ENCODE results near the gene IGSF9.

DNA sequence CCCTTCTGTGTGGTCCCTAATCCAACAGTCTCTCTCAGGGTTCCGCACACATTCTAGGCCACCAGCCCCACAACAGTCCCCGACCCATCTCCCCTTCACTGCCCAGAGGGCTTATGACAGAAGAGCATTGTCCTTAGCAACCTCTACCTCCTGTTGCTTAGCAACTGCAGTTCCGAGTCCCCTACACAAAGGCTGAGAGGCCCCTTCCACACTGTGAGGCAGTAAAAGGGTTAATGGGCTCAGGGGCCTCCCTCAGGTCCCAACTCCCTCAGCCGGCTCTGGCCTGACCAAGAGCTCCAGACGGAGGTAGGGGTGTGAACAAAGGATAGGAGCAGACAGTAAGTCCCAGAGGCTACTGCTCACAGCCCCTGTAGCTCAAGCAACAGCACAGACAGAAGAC lies 4.3 kb downstream of the IGSF9 start:
- TF ChIP-seq, protein P1, sequence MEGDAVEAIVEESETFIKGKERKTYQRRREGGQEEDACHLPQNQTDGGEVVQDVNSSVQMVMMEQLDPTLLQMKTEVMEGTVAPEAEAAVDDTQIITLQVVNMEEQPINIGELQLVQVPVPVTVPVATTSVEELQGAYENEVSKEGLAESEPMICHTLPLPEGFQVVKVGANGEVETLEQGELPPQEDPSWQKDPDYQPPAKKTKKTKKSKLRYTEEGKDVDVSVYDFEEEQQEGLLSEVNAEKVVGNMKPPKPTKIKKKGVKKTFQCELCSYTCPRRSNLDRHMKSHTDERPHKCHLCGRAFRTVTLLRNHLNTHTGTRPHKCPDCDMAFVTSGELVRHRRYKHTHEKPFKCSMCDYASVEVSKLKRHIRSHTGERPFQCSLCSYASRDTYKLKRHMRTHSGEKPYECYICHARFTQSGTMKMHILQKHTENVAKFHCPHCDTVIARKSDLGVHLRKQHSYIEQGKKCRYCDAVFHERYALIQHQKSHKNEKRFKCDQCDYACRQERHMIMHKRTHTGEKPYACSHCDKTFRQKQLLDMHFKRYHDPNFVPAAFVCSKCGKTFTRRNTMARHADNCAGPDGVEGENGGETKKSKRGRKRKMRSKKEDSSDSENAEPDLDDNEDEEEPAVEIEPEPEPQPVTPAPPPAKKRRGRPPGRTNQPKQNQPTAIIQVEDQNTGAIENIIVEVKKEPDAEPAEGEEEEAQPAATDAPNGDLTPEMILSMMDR (conservative IDR thresholded peaks at IDR 0.05 in 1 of 2, IDR thresholded peaks at IDR 0.05 in 1 of 2; ENCODE audit: extremely low read depth in 1 of 2, insufficient read depth in 1 of 2, low read depth in 1 of 2, low read length in 2 of 2) = no peak
- no peak for TF ChIP-seq EZH2 (IDR thresholded peaks at IDR 0.05; ENCODE audit: borderline replicate concordance, low read length)

Measured in mammary epithelial cell (primary cell).